Stimulated activated CD4-positive, alpha-beta T cell treated with anti-CD3 and anti-CD28 coated beads, Interleukin-15, amount 100 ng/mL, for 48 hours (primary cell): ENCODE data around the gene RAD51B.

Experiments used
- DNase-seq, 2 donors: peaks; one replicate each; pipeline ENCODE4 v3.0.0-alpha.2; 2020; ENCODE audit warnings: low read depth in 2 of 2

Gene RAD51B

DNA sequence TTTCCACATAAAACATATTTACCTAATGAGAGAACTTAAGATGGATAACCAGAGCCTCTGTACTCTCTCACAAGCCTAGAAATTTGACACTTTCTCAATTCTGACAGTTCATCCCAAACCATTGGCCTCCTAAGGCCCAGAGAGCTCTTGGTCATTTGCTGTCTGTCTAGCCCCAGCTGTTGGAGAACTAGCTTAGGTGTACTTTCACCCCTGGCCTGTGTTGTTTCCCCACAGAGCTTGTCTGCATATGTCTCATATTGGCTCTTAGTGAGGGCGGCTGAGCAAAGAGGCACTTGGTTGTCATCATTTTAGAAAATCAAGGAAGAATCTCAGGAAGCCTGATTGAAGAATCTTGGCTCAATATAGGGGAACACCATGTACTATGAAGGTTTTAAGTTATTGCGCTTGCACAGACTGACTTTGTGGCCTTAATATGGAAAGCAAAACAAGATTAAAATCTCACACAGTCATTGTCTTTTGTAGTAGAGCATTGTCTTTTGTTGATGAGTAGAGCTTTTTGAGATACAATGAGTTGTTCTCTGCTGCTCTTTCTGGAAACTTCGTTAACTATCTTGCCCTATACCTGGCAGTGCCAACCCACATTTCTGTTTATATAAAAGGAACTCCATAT, 324.6 kb downstream of the RAD51B start:
- DNase-seq, result no peak

DNA sequence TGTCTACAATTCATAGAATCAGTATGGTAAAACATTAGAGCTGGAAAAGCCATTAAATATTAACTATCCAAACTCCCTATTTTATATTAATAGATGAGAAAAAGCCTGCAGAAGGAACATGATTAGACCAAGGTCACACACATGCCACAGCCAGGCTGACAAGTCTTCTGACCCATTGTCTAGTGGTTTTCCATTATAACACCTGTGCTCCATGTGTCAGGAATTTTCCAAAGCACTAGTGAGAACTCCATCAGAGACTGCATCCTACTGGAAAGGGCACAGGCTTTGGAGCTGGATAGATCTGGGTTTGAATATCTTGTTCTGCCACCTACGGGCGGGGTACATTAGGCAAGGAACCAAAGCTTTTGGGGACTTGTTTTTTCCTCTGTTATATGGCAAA, 325.5 kb downstream of the RAD51B start:
- no peak for DNase-seq

DNA sequence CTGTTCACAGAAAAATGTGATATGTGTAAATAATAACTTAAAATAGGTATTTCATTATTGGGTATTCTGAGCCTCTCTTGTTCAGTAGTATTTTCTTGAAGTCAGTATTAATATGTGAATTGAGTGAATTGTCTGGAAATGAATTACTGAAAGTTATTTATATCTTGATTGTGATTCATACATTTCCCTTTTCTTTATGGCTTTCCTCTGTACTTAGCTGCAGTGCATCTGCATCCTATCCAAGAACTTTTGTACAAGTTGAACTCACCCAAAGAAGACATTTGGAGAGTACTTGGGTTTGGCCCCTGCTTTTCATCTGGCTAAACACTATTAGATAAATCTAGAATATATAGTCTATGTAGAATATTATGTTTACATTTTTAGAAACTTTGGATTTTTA, 326.0 kb downstream of the RAD51B start:
- no peak for DNase-seq

- DNase-seq, result no peak
Measured at GRCh38 chr14:68146818-68147217, 327.2 kb downstream of the RAD51B start.

- no peak for DNase-seq
Measured at GRCh38 chr14:68147303-68147702, 327.7 kb downstream of the RAD51B start.

DNA sequence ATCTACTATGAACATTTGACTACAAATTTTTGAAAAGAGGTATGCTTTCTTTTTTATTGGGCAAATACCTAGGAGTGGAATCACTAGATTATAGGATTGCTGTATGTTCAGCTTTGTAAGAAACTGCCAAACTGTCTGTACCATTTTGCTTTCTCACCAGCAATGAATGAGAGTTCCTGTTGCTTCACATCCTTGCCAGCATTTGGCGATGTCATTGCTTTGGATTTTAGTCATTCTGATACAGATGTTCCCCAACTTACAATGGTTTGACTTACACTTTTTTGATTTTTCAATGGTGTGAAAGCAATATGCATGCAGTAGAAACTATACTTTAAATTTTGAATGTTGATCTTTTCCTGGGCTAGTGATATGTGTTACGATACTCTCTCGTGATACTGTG, 328.7 kb downstream of the RAD51B start:
- no peak for DNase-seq

GRCh38 chr14:68148763-68149162, 329.2 kb downstream of the RAD51B start:
- DNase-seq, result no peak

GRCh38 chr14:68153275-68153674, 333.7 kb downstream of the RAD51B start:
- DNase-seq, result no peak

DNA sequence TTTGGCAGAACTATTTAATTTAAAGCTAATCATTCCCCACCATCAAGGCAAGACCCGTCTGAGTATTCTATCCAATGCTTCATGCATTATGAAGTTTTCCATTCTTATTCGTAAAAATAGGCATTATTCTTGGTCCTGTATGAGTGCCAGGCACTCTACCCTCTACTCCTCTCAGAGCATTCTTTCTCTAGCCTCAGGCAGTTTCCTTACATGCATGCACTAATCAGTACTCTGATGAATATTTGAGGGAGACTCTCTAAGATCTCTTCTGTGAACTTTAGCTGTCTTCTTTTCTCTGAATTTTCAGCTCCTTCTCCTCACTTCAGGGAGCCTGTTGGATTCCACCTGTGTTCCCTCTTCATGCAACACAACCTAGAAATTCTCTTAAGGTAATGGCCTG, 334.7 kb downstream of the RAD51B start:
- DNase-seq, result no peak

DNA sequence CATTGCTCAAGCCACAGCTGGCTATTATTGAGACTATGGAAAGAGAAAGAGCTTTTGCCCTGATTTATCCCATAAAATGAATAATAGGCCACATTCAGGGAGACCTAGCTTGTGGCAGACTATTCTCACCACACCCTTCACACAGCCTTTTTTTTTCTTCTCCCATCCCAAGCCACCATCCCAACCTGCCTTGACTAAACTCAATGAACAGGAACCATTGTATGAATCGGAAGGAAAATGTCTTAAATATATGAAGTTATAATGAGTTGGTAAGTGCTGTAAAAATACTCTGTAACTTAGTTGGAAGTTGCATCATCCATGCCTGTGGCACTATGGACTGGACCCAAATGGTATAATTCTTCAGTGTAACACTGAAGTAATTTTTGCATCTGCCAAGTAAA, 338.4 kb downstream of the RAD51B start:
- DNase-seq, result no peak

DNA sequence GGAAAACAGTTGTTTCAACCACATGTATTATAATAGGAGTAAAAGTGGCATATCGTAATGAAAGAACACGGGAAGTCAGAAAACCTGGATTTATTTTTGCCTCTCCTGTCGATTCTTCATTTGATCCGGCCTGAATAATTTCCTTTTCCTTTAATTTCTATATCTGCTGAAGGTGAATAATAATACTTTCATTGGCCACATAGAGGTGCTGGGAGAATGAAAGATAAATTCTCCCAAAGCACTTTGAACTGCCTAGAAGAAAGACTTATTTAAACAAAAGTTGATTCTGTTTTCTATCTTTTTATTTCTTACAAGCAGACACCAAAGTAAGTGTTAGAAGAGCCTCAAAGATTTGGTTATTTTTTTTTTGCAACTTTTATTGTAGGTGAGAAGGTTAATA, 339.1 kb downstream of the RAD51B start:
- DNase-seq, result no peak

GRCh38 chr14:68159701-68160633, 340.4 kb downstream of the RAD51B start:
- no peak for DNase-seq

- no peak for DNase-seq
Measured at GRCh38 chr14:68160779-68161546, 341.4 kb downstream of the RAD51B start.

- DNase-seq, result no peak
Measured at GRCh38 chr14:68162887-68163286, 343.3 kb downstream of the RAD51B start.

DNA sequence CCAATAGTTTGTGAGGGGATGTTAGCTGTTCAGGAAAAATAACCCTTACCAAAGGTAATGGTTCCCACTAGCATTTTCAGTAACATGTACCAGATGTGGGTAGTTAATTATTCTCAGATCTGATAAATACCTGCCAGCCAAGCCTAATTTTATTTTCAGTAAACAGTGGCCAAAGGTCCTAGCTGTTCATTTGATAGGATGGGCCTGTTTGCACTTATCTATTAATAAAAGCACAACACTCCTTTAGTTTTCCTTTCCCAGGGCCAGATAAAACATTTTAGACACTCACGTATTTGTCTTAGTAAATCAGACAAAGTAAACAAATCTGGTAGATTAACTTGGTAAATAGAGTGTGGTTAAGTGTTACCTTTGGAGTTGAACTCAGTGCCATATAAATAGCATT, 345.1 kb downstream of the RAD51B start:
- no peak for DNase-seq

DNA sequence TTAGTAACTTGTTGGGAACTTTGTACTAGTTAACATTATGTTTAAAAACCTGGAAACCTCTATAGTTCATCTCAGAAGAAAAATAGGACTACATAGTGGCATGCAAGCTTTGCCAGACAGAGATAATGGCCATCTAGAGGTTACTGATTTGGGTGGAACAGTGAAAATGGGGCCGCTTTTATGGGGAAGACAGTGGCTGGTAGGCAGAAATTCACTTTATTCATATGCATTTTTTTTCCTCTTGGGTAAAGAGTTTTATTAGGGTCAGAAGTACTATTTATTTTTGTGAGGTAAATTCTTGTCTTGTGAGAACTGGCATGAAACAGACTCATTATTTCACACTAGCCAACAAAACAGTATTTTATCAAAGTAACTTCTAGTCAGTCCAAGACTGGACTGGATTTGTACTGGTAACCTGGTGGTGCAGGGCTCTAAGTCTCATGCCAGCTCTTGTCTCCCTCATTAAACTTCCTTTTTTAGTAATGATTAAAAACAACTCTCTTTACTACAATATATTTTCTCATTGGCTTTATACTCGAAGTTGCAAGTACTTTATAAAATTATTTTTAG, 345.8 kb downstream of the RAD51B start:
- no peak for DNase-seq

DNA sequence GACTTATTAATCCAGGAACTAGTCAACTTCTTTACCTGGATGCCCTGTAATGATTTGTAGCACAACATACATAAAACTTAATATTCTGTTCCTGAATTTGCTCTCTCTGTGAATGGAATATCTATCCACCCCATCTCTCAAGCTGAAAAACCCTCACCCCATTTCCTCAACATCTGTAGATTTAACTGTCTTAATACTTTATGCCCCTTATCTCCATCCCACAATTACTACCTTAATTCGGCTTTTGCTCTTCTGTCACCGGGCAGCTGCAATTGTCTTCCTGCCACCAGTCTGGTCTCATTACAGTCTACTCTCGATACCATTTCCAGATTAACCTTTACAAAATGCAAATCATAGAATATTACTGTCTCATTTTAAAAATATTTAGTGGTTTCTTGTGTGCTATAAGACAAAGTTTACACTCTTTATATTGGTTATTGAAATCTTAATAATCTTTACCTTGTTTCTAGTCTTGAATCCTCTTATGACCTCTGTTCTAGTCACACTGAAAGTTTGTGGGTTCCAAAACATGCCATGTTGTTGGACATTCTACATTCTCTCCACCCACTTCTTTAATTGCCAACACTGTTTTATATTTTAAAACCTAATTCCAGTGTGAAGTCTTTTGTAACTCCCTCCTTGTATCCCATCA, 347.3 kb downstream of the RAD51B start:
- DNase-seq, result no peak

- DNase-seq, result no peak
Measured at GRCh38 chr14:68167383-68168087, 348.0 kb downstream of the RAD51B start.

DNA sequence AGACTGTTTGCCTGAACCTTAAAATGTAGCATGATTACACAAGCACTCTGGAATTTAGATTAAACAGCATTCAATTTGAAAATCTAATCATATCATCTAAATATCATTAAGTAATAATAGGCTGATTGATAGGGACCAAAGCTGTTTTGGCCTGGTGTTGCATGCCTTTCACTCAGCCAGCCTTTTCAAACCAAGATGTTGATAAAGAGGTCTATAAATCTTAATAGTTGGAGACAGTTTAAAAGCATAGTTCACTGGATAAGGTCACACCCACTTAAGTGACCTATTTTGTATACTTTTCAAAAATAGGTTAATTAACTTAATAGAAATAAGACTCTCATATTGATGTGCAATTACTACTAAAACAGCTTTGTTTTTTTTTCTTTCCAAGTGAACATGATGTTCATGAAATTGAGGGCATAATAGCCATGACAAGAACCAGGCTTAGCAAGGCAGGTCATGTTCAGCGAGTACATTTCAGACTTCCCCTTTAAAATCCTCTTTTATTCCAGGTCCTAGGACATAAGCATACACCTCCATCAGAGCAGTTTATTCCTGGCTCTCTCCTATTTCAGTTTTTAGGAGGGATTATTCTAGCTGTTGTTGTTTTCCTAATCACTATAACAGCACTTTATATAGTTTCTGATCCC, 349.0 kb downstream of the RAD51B start:
- DNase-seq, result no peak

GRCh38 chr14:68172216-68172615, 352.6 kb downstream of the RAD51B start:
- DNase-seq, result no peak
